GM10266 (cell line): ENCODE results near the gene CENPB.

Source experiments
- DNase-seq: peaks from one replicate; pipeline ENCODE4 v3.0.0; 2012; ENCODE audit errors: extremely low spot score
- TF ChIP-seq, protein P1 (sequence below): IDR thresholded peaks from 2 replicates; pipeline ENCODE4 v1.5.1; 2012; ENCODE audit warnings: mild to moderate bottlenecking, low read depth; ENCODE audit not compliant: control insufficient read depth, insufficient read depth; ENCODE audit errors: missing control alignments

CENPB gene

DNA sequence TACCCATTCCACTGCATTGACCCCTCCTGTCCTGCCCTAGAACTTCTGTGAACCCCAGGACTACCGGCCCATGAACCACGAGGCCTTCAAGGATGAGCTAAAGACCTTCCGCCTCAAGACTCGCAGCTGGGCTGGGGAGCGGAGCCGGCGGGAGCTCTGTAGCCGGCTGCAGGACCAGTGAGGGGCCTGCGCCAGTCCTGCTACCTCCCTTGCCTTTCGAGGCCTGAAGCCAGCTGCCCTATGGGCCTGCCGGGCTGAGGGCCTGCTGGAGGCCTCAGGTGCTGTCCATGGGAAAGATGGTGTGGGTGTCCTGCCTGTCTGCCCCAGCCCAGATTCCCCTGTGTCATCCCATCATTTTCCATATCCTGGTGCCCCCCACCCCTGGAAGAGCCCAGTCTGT is 18.2 kb upstream of the CENPB start:
- TF ChIP-seq, protein P1, sequence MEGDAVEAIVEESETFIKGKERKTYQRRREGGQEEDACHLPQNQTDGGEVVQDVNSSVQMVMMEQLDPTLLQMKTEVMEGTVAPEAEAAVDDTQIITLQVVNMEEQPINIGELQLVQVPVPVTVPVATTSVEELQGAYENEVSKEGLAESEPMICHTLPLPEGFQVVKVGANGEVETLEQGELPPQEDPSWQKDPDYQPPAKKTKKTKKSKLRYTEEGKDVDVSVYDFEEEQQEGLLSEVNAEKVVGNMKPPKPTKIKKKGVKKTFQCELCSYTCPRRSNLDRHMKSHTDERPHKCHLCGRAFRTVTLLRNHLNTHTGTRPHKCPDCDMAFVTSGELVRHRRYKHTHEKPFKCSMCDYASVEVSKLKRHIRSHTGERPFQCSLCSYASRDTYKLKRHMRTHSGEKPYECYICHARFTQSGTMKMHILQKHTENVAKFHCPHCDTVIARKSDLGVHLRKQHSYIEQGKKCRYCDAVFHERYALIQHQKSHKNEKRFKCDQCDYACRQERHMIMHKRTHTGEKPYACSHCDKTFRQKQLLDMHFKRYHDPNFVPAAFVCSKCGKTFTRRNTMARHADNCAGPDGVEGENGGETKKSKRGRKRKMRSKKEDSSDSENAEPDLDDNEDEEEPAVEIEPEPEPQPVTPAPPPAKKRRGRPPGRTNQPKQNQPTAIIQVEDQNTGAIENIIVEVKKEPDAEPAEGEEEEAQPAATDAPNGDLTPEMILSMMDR, result no peak
- DNase-seq, result no peak

GRCh38 chr20:3804254-3804751 is 17.8 kb upstream of the CENPB start:
- TF ChIP-seq, protein P1, result no peak
- no peak for DNase-seq

GRCh38 chr20:3803854-3804253 is 17.3 kb upstream of the CENPB start:
- DNase-seq, result no peak
- TF ChIP-seq, protein P1, result no peak

DNA sequence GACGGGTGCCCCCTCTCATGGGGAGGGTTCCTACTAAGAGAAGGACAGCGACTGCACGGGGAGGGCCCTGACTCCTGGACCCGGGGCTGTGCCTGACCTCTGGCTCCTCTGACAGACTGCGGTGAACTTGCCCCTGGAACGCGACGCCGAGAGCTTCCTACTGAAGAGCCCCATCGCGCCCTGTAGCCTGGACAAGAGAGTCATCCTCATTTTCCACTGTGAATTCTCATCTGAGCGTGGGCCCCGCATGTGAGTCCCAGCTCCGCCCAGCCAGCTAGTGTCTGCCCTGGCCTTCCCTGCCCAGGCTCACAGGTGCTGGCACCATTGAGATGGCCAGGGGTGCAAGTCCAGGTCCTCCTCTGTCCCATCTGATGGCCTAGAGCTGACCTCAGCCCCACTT is 16.7 kb upstream of the CENPB start:
- TF ChIP-seq, protein P1, result no peak
- DNase-seq, result no peak

DNA sequence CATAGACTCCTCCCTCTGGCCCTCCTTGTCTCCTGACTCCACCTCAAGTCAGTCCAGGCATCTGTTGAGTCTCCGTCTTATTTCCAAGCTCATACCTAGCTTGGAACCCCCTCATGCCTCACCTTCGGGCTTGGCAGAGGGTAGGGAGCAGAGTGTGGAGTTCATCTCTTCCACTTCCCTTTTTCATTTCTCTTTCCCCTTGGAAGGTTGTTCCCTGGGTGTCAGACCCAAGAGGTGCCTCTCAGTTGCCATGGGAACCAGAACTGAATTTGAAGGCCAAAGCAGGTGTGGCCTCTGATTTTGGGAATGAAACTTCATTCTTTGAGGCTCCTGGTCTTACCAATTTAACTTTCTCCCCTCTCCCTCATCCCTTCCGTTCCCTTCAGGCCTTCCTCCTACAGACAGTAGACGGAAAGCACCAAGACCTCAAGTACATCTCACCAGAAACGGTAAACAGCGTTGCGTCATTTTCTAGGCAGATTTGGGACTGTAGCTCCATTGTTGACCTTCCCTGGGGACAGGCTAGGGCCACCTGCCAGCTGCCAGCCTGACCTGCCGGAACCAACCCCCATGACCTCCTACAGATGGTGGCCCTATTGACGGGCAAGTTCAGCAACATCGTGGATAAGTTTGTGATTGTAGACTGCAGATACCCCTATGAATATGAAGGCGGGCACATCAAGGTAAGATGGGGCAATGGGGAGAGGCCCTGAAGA is 16.1 kb upstream of the CENPB start:
- DNase-seq, result no peak
- TF ChIP-seq, protein P1, result no peak

DNA sequence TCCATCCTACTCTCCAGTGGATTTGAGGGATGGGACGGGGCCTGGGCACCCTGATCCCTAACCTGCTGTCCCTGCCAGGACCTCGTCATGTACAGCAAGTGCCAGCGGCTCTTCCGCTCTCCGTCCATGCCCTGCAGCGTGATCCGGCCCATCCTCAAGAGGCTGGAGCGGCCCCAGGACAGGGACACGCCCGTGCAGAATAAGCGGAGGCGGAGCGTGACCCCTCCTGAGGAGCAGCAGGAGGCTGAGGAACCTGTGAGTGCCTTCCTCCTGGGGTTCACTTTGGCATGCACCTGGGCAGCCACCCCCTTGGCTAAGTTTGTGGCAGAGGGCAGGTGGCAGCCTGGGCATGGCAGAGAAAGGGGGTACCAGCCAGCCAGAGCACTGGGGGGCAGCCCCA is 15.3 kb upstream of the CENPB start:
- no peak for DNase-seq
- TF ChIP-seq, protein P1, result no peak

DNA sequence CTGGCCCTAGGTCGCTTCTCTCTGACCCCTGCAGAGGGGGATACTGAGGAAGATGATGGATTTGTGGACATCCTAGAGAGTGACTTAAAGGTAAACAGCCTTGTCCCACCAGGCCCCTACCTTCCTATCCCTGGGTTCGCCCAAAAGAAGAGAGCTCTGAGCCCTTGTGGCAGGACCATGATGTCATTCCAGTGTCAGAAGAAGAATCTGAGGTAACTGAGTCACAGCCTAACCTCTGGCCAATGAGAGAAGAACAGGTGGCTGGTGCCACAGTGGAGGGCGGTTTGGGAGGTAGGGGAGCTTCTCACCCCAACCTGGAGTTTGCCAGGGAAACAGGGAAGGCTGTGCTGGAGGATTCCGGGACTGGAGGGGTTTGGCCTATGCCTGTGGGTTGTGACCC is 14.8 kb upstream of the CENPB start:
- TF ChIP-seq, protein P1, result no peak
- no peak for DNase-seq
